K562 (cell line): ENCODE results near the gene LGI4. TPM values are rescaled to one million over a fixed set of nuclear protein-coding genes. Genes with fewer than 3 reads are reported as not detected.

Experiments
- ATAC-seq: fragments of 200-7000 bp; cut with Tn5 transposase; 3 replicates; pipeline ENCODE4 v1.9.1; 2020; ENCODE audit warnings: moderate library complexity
- BruUV-seq: library from RNA; stranded (reverse); fragments of 400-500 nt; replicated peaks from 2 replicates; lab custom pipeline; 2021; lab: Mats Ljungman, UMichigan
- CTCF ChIA-PET: fragments of 300-600 bp; formaldehyde crosslinking; extraction: SDS; loops from one replicate; lab custom pipeline; 2021; ENCODE audit warnings: low intra/inter-chr PET ratio; lab: Yijun Ruan, JAX
- POLR2A ChIA-PET: fragments of 300-600, 350-650 bp; sonication (Branson Sonifier 250); formaldehyde crosslinking; extraction: SDS; loops from one replicate; lab custom pipeline; 2021; ENCODE audit warnings: antibody characterized with exemption, inconsistent platforms; lab: Yijun Ruan, JAX
- DNase-seq, 4 experiments: peaks; one replicate each; pipeline versions ENCODE4 v3.0.0 to v3.0.0-alpha.2; 2011 to 2018; ENCODE audit warnings: low spot score in 3 of 4, mixed read lengths in 3 of 4; ENCODE audit errors: extremely low read depth in 1 of 4
- FAIRE-seq: peaks from 2 replicates; lab custom pipeline; 2011; peaks lifted over from hg19 to GRCh38; lab: Jason Lieb, UNC
- H2AFZ ChIP-seq: 2 replicates; pipeline ENCODE4 v1.6.0; 2011; ENCODE audit warnings: low read depth, low read length, control low read depth, inconsistent platforms
- H3K27ac ChIP-seq: fragments of 200-600 bp; 3 replicates; pipeline ENCODE4 v1.8.0; 2011; ENCODE audit warnings: low read depth, mild to moderate bottlenecking, control low read depth, inconsistent platforms, low read length, moderate library complexity, mixed read lengths; ENCODE audit errors: extremely low read depth
- H3K27me3 ChIP-seq, 2 experiments: fragments of 300-600 bp in 1 of 2; 2 replicates in 1 of 2; 3 replicates in 1 of 2; pipeline versions ENCODE4 v1.6.0 to v1.8.0; 2011; ENCODE audit warnings: inconsistent platforms in 2 of 2, low read length in 2 of 2, mild to moderate bottlenecking in 1 of 2, mixed read lengths in 1 of 2, moderate library complexity in 1 of 2; ENCODE audit not compliant: control insufficient read depth in 2 of 2, insufficient read depth in 2 of 2
- H3K36me3 ChIP-seq: fragments of 300-600 bp; 3 replicates; pipeline ENCODE4 v1.8.0; 2011; ENCODE audit warnings: mild to moderate bottlenecking, low read length, inconsistent platforms; ENCODE audit not compliant: control insufficient read depth, insufficient read depth
- H3K4me1 ChIP-seq, 2 experiments: fragments of 200-600 bp in 1 of 2; replicated peaks in 1 of 2; 2 replicates in 1 of 2; 3 replicates in 1 of 2; pipeline versions ENCODE4 v1.5.1 to v1.8.0; 2011; ENCODE audit warnings: inconsistent platforms in 2 of 2, low read length in 2 of 2, mild to moderate bottlenecking in 1 of 2, mixed read lengths in 1 of 2, moderate library complexity in 1 of 2; ENCODE audit not compliant: control insufficient read depth in 2 of 2, insufficient read depth in 2 of 2
- H3K4me2 ChIP-seq: 2 replicates; pipeline ENCODE4 v1.6.1; 2011; ENCODE audit warnings: low read length, control low read depth, inconsistent platforms, mixed read lengths; ENCODE audit not compliant: insufficient read depth
- H3K4me3 ChIP-seq: fragments of 200-600 bp; sonication (generic), shearing (Covaris generic); 2 replicates; pipeline ENCODE4 v1.5.1; 2016; ENCODE audit warnings: control low read depth, inconsistent platforms
- H3K79me2 ChIP-seq: fragments of 200-600 bp; 3 replicates; pipeline ENCODE4 v1.8.0; 2011; ENCODE audit warnings: low read length, inconsistent platforms; ENCODE audit not compliant: control insufficient read depth, insufficient read depth
- H3K9ac ChIP-seq, 2 experiments: 2 replicates each; pipeline versions ENCODE4 v1.6.0 to v1.6.1; 2011; ENCODE audit warnings: low read depth in 2 of 2, low read length in 2 of 2, control low read depth in 1 of 2, inconsistent platforms in 1 of 2, mild to moderate bottlenecking in 1 of 2, mixed read lengths in 1 of 2; ENCODE audit not compliant: insufficient read depth in 1 of 2
- H3K9me1 ChIP-seq: one replicate; pipeline ENCODE4 v1.6.0; 2011; ENCODE audit warnings: inconsistent platforms, mild to moderate bottlenecking, low read length, moderate library complexity; ENCODE audit not compliant: control insufficient read depth, insufficient read depth
- H3K9me3 ChIP-seq: replicated peaks from 2 replicates; pipeline ENCODE4 v1.5.1; 2011; ENCODE audit warnings: low read depth, low read length, inconsistent platforms; ENCODE audit not compliant: control insufficient read depth, insufficient read depth
- H4K20me1 ChIP-seq: replicated peaks from 2 replicates; pipeline ENCODE4 v1.6.1; 2011; ENCODE audit warnings: low read length, inconsistent platforms, mixed read lengths; ENCODE audit not compliant: control insufficient read depth, insufficient read depth
- BRCA1 ChIP-seq, 2 experiments: fragments of 450-650 bp in 1 of 2; sonication (generic) in 1 of 2; formaldehyde crosslinking in 1 of 2; IDR thresholded peaks; 2 replicates each; pipeline versions ENCODE4 v1.5.0 to v1.6.1; 2017 to 2020; ENCODE audit warnings: mild to moderate bottlenecking in 1 of 2, missing genetic modification reagents in 1 of 2
- EHMT2 ChIP-seq: fragments of 450-650 bp; IDR thresholded peaks from 2 replicates; pipeline ENCODE4 v1.6.1; 2018; ENCODE audit warnings: antibody characterized with exemption
- ESRRA ChIP-seq: fragments of 450-650 bp; IDR thresholded peaks from 2 replicates; pipeline ENCODE4 v1.6.1; 2014; ENCODE audit warnings: low read depth, mild to moderate bottlenecking, moderate library complexity, borderline replicate concordance
- GABPB2 ChIP-seq: fragments of 250-450 bp; sonication (Bioruptor Pico); conservative IDR thresholded peaks from 2 replicates; pipeline ENCODE4 v1.5.1; 2021; ENCODE audit warnings: mild to moderate bottlenecking
- HMGN3 ChIP-seq: IDR thresholded peaks from 2 replicates; pipeline ENCODE4 v1.6.1; 2011; ENCODE audit warnings: borderline replicate concordance, low read depth, mild to moderate bottlenecking, mixed read lengths, low read length; ENCODE audit not compliant: insufficient read length; ENCODE audit errors: extremely low read depth
- KLF1 ChIP-seq: fragments of 450-650 bp; IDR thresholded peaks from 2 replicates; pipeline ENCODE4 v1.6.1; 2016; ENCODE audit warnings: missing genetic modification characterization, missing compliant biosample characterization
- MED1 ChIP-seq: sonication (generic); formaldehyde crosslinking; IDR thresholded peaks from 2 replicates; pipeline ENCODE4 v1.8.1; 2023; ENCODE audit warnings: missing genetic modification reagents, borderline replicate concordance
- RERE ChIP-seq: sonication (generic); formaldehyde crosslinking; IDR thresholded peaks from 2 replicates; pipeline ENCODE4 v1.8.0; 2023; ENCODE audit warnings: missing genetic modification reagents, mild to moderate bottlenecking, borderline replicate concordance
- SMAD1 ChIP-seq: fragments of 150-350 bp; IDR thresholded peaks from 2 replicates; pipeline ENCODE4 v1.6.1; 2014; ENCODE audit warnings: low read length, low read depth; ENCODE audit not compliant: partially characterized antibody
- SMAD3 ChIP-seq: fragments of 450-650 bp; formaldehyde crosslinking; conservative IDR thresholded peaks from 2 replicates; pipeline ENCODE4 v1.4.0; 2020; ENCODE audit warnings: mild to moderate bottlenecking
- TFAP4 ChIP-seq: sonication (generic); formaldehyde crosslinking; IDR thresholded peaks from 2 replicates; pipeline ENCODE4 v1.8.0; 2022; ENCODE audit warnings: missing genetic modification reagents, mild to moderate bottlenecking, moderate library complexity, borderline replicate concordance
- USF1 ChIP-seq: sonication (generic); formaldehyde crosslinking; IDR thresholded peaks from 2 replicates; pipeline ENCODE4 v1.9.0; 2022; ENCODE audit warnings: mild to moderate bottlenecking, missing genetic modification reagents
- ZBED1 ChIP-seq: IDR thresholded peaks from 2 replicates; pipeline ENCODE4 v1.6.1; 2014
- ZBTB7A ChIP-seq: IDR thresholded peaks from 2 replicates; pipeline ENCODE4 v1.6.1; 2011; ENCODE audit warnings: low read depth, mild to moderate bottlenecking, low read length, moderate library complexity, borderline replicate concordance; ENCODE audit not compliant: control insufficient read depth
- ZNF174 ChIP-seq: fragments of 250-450 bp; sonication (Bioruptor Pico); IDR thresholded peaks from 2 replicates; pipeline ENCODE4 v1.4.0; 2020; ENCODE audit warnings: mild to moderate bottlenecking
- ZNF224 ChIP-seq: sonication (generic); formaldehyde crosslinking; IDR thresholded peaks from 2 replicates; pipeline ENCODE4 v1.8.0; 2022; ENCODE audit warnings: mild to moderate bottlenecking, missing genetic modification reagents
- ZNF551 ChIP-seq: fragments of 250-450 bp; sonication (Bioruptor Pico); IDR thresholded peaks from 2 replicates; pipeline ENCODE4 v1.5.0; 2021; ENCODE audit warnings: mild to moderate bottlenecking, moderate library complexity
- WGBS: fragments of 100-300 bp; shearing (Covaris generic); methylation state at CpG from one replicate; pipeline ENCODE4 v1.1.6; 2016; ENCODE audit warnings: low coverage, mixed read lengths; ENCODE audit not compliant: insufficient coverage; ENCODE audit errors: missing lambda C conversion rate; 5-methylcytosine and 5-hydroxymethylcytosine counted together
- in situ Hi-C: fragments of 300-500 bp; cut with MboI; formaldehyde crosslinking; loops from 4 replicates; pipeline ENCODE4 v1.15.0; 2018; ENCODE audit warnings: inconsistent platforms, mixed read lengths
- intact Hi-C: fragments of 100-400 bp; cut with micrococcal nuclease; formaldehyde crosslinking; loops from 2 replicates; pipeline ENCODE4 v1.14.2; 2022
- polyA plus RNA-seq, 8 experiments: library from polyadenylated mRNA; depleted of rRNA in 4 of 8; stranded (reverse) in 5 of 8; unstranded in 3 of 8; fragments of >200 nt; fragmentation: Nextera tagmentation in 2 of 8; fragmentation: Illumina TruSeq in 1 of 8; extraction: Ambion mirVana in 2 of 8; extraction: Trizol in 1 of 8; gene quantifications; 2 replicates each; pipeline versions ENCODE4 v1.2.1 to v1.2.3, GENCODE V29; 2011 to 2014; ENCODE audit warnings: inconsistent platforms in 1 of 8, missing spikeins in 1 of 8
- total RNA-seq, 7 experiments: library from RNA; depleted of rRNA in 6 of 7; stranded (reverse); fragments of >200 nt in 6 of 7; fragmentation: Illumina TruSeq in 2 of 7; extraction: Trizol in 2 of 7; gene quantifications; 2 replicates each; pipeline versions ENCODE4 v1.2.1 to v1.2.3, GENCODE V29; 2011 to 2021; ENCODE audit warnings: low replicate concordance in 1 of 7

LGI4 gene
- total and polyA plus RNA-seq, 9 of the 15 experiments (the other 6 are each of a cell fraction or from before 2014, with no cell fraction given) = 0.14 to 0.30 (median 0.24) TPM; not detected in 4

GRCh38 chr19:35179830-35180229, 45.0 kb upstream of the LGI4 start:
- Histone ChIP-seq H4K20me1 (no peaks in the 10 kb centered on the region), H3K9me1 (no peaks in the 10 kb centered on the region), H3K4me3 (no peak overlapping the region), H3K27me3 (no peaks in the 10 kb centered on the region), H3K79me2 (no peaks in the 10 kb centered on the region), H3K36me3 (no peaks in the 10 kb centered on the region), H3K4me2 (no peak overlapping the region), H3K27ac (no peak overlapping the region), H3K9ac (no peak overlapping the region), H3K4me1 (peaks cover 3 to 6% of the 10 kb centered on the region in 2 experiments; a peak in 2 of 5 replicates), H2AFZ (peak overlapping the region; percentile 23; the same call in 1 of the 2 replicates), H3K9me3 (0 out of 2 replicates have a peak, but pooled peaks cover 10% of the 10 kb centered on the region)
- ATAC-seq = no peak
- in situ Hi-C loops (no loop called here), intact Hi-C loops (no loop called here)
- no peak for DNase-seq
- BruUV-seq = no TSS peak
- WGBS = 60% methylated on average over 3 of the region's 3 CpGs
- POLR2A ChIA-PET = interaction anchor here (1.0 to 1.3 kb wide), 2 partner anchors 10 to 19 kb away, joined by 3 to 4 read pairs; no protein-coding TSS in a partner anchor
- TF ChIP-seq HMGN3 (no peak), ZNF224 (CRISPR knock-in tag) (no peak), ZNF174 (CRISPR knock-in tag) (no peak), BRCA1 (IDR thresholded peaks at IDR 0.05) (no peak), BRCA1 (CRISPR knock-in tag; IDR thresholded peaks at IDR 0.05) (no peak), ZBED1 (no peak), ZBTB7A (no peak), SMAD3 (CRISPR knock-in tag) (no peak), TFAP4 (CRISPR knock-in tag) (no peak), ESRRA (no peak), GABPB2 (CRISPR knock-in tag) (no peak), RERE (CRISPR knock-in tag) (no peak), USF1 (CRISPR knock-in tag) (no peak), MED1 (CRISPR knock-in tag) (no peak), KLF1 (tag) (no peak), SMAD1 (no peak), EHMT2 (no peak), ZNF551 (CRISPR knock-in tag) (no peak)
- CTCF ChIA-PET = no interaction called here
- no peak for FAIRE-seq
